Eye (tissue), 1 donor: ENCODE data around the gene ST6GALNAC2.
"Not testable (repeated sequence)": the region's sequence is repeated elsewhere in the genome, so short reads cannot be mapped to it uniquely, and the experiment has no call there.

Source experiments
- DNase-seq: peaks from one replicate; pipeline ENCODE4 v3.0.0-alpha.2; 2015

Gene ST6GALNAC2

GRCh38 chr17:76538281-76538931, 47.3 kb downstream of the ST6GALNAC2 start:
- peak; percentile 62 for DNase-seq

- DNase-seq, result peak; percentile 70
Measured at GRCh38 chr17:76537578-76538280, 47.9 kb downstream of the ST6GALNAC2 start, which contains the start of gene CYGB. TSS of gene CYGB (minus strand) at chr17:76537709. CDS start at chr17:76537542, 167 bp downstream.

- no peak for DNase-seq
Measured at GRCh38 chr17:76537288-76537577, 48.4 kb downstream of the ST6GALNAC2 start.

GRCh38 chr17:76536511-76537287, 49.0 kb downstream of the ST6GALNAC2 start:
- DNase-seq, result no peak

GRCh38 chr17:76535788-76536510, 49.7 kb downstream of the ST6GALNAC2 start:
- no peak for DNase-seq

GRCh38 chr17:76534831-76535732, 50.6 kb downstream of the ST6GALNAC2 start:
- no peak for DNase-seq

GRCh38 chr17:76533640-76534359, 51.9 kb downstream of the ST6GALNAC2 start:
- DNase-seq, result not testable (repeated sequence)

- DNase-seq, result no peak
Measured at GRCh38 chr17:76532072-76532651, 53.5 kb downstream of the ST6GALNAC2 start.

GRCh38 chr17:76531486-76532038, 54.1 kb downstream of the ST6GALNAC2 start:
- no peak for DNase-seq

GRCh38 chr17:76530811-76531485, 54.7 kb downstream of the ST6GALNAC2 start:
- DNase-seq, result no peak

GRCh38 chr17:76530095-76530723, 55.5 kb downstream of the ST6GALNAC2 start:
- no peak for DNase-seq

GRCh38 chr17:76529224-76530094, 56.2 kb downstream of the ST6GALNAC2 start:
- DNase-seq, result peak; percentile 75

GRCh38 chr17:76528528-76529223, 57.0 kb downstream of the ST6GALNAC2 start:
- DNase-seq, result no peak

- DNase-seq, result no peak
Measured at GRCh38 chr17:76528156-76528527, 57.5 kb downstream of the ST6GALNAC2 start.

- DNase-seq, result peak; percentile 70
Measured at GRCh38 chr17:76527430-76528111, 58.1 kb downstream of the ST6GALNAC2 start.

GRCh38 chr17:76527016-76527415, 58.6 kb downstream of the ST6GALNAC2 start:
- DNase-seq, result not testable (repeated sequence)

GRCh38 chr17:76525513-76525833, 60.2 kb downstream of the ST6GALNAC2 start:
- not testable (repeated sequence) for DNase-seq
